ENCODE results near the gene ZNF407. TPM values are rescaled to one million over a fixed set of nuclear protein-coding genes. Genes with fewer than 3 reads are reported as not detected.

ZNF407 gene
- polyA plus RNA-seq, 1 experiment: 2.8 TPM

DNA sequence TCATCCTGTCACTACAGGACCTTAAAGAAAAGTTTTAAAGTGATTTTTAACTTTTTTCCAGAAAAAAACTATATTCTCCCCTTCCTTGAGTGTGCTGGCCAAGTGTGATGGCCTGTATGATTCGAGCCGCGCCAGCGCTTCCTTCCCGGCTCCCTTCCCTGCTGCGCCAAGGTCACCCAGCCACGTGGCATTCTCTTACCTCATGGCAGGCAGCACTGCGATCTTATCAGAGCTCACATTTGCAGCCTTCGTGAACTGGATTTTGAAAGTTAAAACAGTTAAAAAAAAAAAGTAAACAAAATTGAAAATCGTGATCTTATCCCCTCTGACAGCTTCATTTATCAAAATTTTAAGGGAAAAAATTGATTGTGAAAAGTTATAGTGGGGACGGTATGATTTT is 331.4 kb downstream of the ZNF407 start:
- ChIA-PET CTCF (no interaction called here), POLR2A (no interaction called here)
- Histone ChIP-seq H3K4me3 (ENCODE audit: low read depth, low read length) (no peak overlapping the region), H3K36me3 (ENCODE audit: control insufficient read depth, insufficient read depth, low read length) (no peaks in the 10 kb centered on the region), H3K27me3 (ENCODE audit: control insufficient read depth, insufficient read depth, low read length) (no peaks in the 10 kb centered on the region)
- TF ChIP-seq, protein P1, sequence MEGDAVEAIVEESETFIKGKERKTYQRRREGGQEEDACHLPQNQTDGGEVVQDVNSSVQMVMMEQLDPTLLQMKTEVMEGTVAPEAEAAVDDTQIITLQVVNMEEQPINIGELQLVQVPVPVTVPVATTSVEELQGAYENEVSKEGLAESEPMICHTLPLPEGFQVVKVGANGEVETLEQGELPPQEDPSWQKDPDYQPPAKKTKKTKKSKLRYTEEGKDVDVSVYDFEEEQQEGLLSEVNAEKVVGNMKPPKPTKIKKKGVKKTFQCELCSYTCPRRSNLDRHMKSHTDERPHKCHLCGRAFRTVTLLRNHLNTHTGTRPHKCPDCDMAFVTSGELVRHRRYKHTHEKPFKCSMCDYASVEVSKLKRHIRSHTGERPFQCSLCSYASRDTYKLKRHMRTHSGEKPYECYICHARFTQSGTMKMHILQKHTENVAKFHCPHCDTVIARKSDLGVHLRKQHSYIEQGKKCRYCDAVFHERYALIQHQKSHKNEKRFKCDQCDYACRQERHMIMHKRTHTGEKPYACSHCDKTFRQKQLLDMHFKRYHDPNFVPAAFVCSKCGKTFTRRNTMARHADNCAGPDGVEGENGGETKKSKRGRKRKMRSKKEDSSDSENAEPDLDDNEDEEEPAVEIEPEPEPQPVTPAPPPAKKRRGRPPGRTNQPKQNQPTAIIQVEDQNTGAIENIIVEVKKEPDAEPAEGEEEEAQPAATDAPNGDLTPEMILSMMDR (IDR thresholded peaks at IDR 0.05; ENCODE audit: insufficient read depth, low read depth, low read length): no peak
- DNase-seq (ENCODE audit: low read depth): no peak

DNA sequence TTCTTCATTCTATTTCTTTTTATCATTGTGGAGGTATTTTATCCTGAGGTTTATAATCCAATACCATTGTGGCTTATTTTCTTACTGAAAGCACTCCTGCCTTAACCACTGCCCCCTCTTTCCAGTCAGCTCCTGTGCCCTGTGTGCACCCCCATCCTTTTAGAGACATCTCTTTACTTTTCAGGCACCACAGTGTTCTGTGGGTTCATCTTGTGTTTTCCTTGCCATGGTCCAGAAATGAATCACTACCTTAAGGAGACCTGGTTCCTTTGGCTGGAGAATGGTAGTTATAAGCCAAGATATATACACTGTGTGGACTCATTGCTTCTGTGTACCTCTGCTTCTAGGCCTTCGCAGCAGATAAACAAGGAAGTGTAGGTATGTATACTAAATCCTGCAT is 332.9 kb downstream of the ZNF407 start:
- DNase-seq (ENCODE audit: low read depth): no peak
- no peak overlapping the region for H3K4me3 ChIP-seq (ENCODE audit: low read depth, low read length)

DNA sequence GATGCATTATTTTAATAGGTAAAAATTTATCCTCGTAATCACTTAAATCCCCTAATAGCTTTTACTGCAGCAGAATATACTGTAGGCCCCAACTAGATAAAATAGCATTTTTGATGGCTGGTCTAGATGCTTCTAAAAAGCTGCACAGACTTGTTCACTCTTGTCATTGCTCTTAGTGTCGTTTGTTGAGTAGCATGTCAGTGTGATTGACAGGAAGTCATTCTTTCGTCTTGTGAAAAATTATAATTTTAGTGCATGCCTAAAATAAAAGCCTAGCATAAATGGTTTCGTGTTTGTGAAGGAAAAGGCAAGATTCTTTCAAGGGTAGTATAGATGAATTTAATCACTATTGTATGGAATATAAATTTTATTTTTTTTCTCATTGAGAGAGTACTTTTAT is 336.3 kb downstream of the ZNF407 start:
- TF ChIP-seq, protein P1 (IDR thresholded peaks at IDR 0.05; ENCODE audit: insufficient read depth, low read depth, low read length): no peak
- no peaks in the 10 kb centered on the region for H3K36me3 ChIP-seq (ENCODE audit: control insufficient read depth, insufficient read depth, low read length)
- no peak overlapping the region for H3K4me3 ChIP-seq (ENCODE audit: low read depth, low read length)
- H3K27me3 ChIP-seq (ENCODE audit: control insufficient read depth, insufficient read depth, low read length): no peaks in the 10 kb centered on the region
- DNase-seq (ENCODE audit: low read depth): no peak
- ChIA-PET POLR2A (no interaction called here), CTCF (no interaction called here)

More for the DNA sequence above, 332.9 kb downstream of the ZNF407 start:
- TF ChIP-seq, protein P1 (IDR thresholded peaks at IDR 0.05; ENCODE audit: insufficient read depth, low read depth, low read length): no peak
- ChIA-PET POLR2A (no interaction called here), CTCF (interaction anchor here (0.9 kb wide), 1 partner anchor 12 kb away, joined by 4 read pairs; no protein-coding TSS in a partner anchor)
- no peaks in the 10 kb centered on the region for H3K27me3 ChIP-seq (ENCODE audit: control insufficient read depth, insufficient read depth, low read length)
- H3K36me3 ChIP-seq (ENCODE audit: control insufficient read depth, insufficient read depth, low read length): no peaks in the 10 kb centered on the region

DNA sequence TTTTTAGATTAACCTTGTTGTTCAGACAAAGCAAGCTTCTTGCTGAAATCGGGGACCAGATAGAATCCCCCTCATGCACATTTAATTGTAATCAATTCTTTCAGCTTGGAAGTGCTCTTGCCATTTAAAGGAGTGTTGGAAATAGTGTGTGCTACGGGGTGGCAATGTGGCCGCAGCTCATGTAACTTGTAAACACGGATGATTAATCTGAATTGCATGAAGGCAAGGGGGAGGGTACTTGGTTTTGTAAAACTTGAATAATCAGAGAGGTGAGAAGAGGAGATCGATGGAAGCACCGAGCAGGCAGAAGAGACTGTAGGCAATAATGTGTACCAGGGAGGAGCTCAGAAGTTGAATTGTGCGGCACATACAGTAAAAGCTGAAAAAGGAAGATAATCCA is 337.8 kb downstream of the ZNF407 start:
- ChIA-PET CTCF (interaction anchor here (0.6 to 1.1 kb wide), 3 partner anchors 9 to 277 kb away, joined by 3 read pairs; no protein-coding TSS in a partner anchor), POLR2A (no interaction called here)
- H3K4me3 ChIP-seq (ENCODE audit: low read depth, low read length): no peak overlapping the region
- no peaks in the 10 kb centered on the region for H3K27me3 ChIP-seq (ENCODE audit: control insufficient read depth, insufficient read depth, low read length)
- no peaks in the 10 kb centered on the region for H3K36me3 ChIP-seq (ENCODE audit: control insufficient read depth, insufficient read depth, low read length)
- TF ChIP-seq, protein P1 (IDR thresholded peaks at IDR 0.05; ENCODE audit: insufficient read depth, low read depth, low read length): no peak
- DNase-seq (ENCODE audit: low read depth): no peak

DNA sequence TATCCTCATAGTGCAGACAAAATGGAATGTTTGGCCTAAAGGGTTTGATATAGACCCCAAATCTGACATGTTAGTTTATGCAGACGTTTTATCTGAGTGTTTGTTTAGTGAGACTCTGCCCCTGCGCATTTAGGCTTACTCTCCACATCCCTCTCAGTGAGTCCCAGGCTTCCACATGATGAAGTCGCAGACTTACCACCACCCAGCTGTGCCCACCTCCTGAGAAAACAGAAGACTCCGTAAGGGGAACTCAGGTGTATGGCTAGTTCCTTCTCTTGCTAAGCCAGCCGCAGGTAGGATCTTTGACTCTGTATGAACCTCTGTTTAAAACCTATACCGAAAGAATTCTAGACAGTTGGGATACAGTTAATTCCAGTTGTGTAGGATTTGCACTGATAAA is 338.7 kb downstream of the ZNF407 start:
- no peaks in the 10 kb centered on the region for H3K27me3 ChIP-seq (ENCODE audit: control insufficient read depth, insufficient read depth, low read length)
- DNase-seq (ENCODE audit: low read depth): no peak
- TF ChIP-seq, protein P1 (IDR thresholded peaks at IDR 0.05; ENCODE audit: insufficient read depth, low read depth, low read length): no peak
- no peak overlapping the region for H3K4me3 ChIP-seq (ENCODE audit: low read depth, low read length)
- CTCF ChIA-PET: interaction anchor here (1.1 kb wide), 1 partner anchor 8 kb away, joined by 3 read pairs; no protein-coding TSS in a partner anchor
- no peaks in the 10 kb centered on the region for H3K36me3 ChIP-seq (ENCODE audit: control insufficient read depth, insufficient read depth, low read length)
- POLR2A ChIA-PET: no interaction called here
